HG02610 (cell line): ENCODE measurements around the gene TDRD15.
"Not testable (repeated sequence)": the region's sequence is repeated elsewhere in the genome, so short reads cannot be mapped to it uniquely, and the experiment has no call there.

Source experiments
- ATAC-seq: cut with Tn5 transposase; IDR thresholded peaks from one replicate; pipeline ENCODE4 v1.9.1; 2021; ENCODE audit warnings: mild to moderate bottlenecking, moderate library complexity; ENCODE audit not compliant: unreplicated experiment

TDRD15 gene

GRCh38 chr2:21123473-21124393 lies at the start of gene TDRD15:
TSS of gene TDRD15 (plus strand) at chr2:21123968. CDS start at chr2:21137468, 13,500 bp downstream.
- no peak for ATAC-seq

GRCh38 chr2:21078296-21078695 lies 45.5 kb upstream of the TDRD15 start:
- ATAC-seq, result no peak

- no peak for ATAC-seq
Observed at GRCh38 chr2:21083482-21083881, 40.3 kb upstream of the TDRD15 start.

GRCh38 chr2:21084401-21084800 lies 39.4 kb upstream of the TDRD15 start:
- ATAC-seq, result no peak

GRCh38 chr2:21092308-21092869 lies 31.4 kb upstream of the TDRD15 start:
- ATAC-seq, result no peak

- no peak for ATAC-seq
Observed at GRCh38 chr2:21095178-21095577, 28.6 kb upstream of the TDRD15 start.

- no peak for ATAC-seq
Observed at GRCh38 chr2:21095714-21096113, 28.1 kb upstream of the TDRD15 start.

GRCh38 chr2:21096458-21096857 lies 27.3 kb upstream of the TDRD15 start:
- no peak for ATAC-seq

- ATAC-seq, result no peak
Observed at GRCh38 chr2:21097331-21097730, 26.4 kb upstream of the TDRD15 start.

- ATAC-seq, result no peak
Observed at GRCh38 chr2:21098294-21098693, 25.5 kb upstream of the TDRD15 start.

GRCh38 chr2:21099281-21099907 lies 24.4 kb upstream of the TDRD15 start:
- no peak for ATAC-seq

GRCh38 chr2:21101514-21102155 lies 22.1 kb upstream of the TDRD15 start:
- ATAC-seq, result not testable (repeated sequence)

GRCh38 chr2:21102356-21102755 lies 21.4 kb upstream of the TDRD15 start:
- no peak for ATAC-seq

GRCh38 chr2:21103274-21103891 lies 20.4 kb upstream of the TDRD15 start:
- no peak for ATAC-seq

- no peak for ATAC-seq
Observed at GRCh38 chr2:21104030-21104660, 19.6 kb upstream of the TDRD15 start.

- ATAC-seq, result no peak
Observed at GRCh38 chr2:21111012-21111411, 12.8 kb upstream of the TDRD15 start.

GRCh38 chr2:21117688-21118087 lies 6.1 kb upstream of the TDRD15 start:
- ATAC-seq, result no peak

GRCh38 chr2:21118302-21118920 lies 5.4 kb upstream of the TDRD15 start:
- ATAC-seq, result no peak

- no peak for ATAC-seq
Observed at GRCh38 chr2:21131861-21132260, 8.1 kb downstream of the TDRD15 start.

- ATAC-seq, result no peak
Observed at GRCh38 chr2:21135585-21135984, 11.8 kb downstream of the TDRD15 start.
